GM19238 (cell line): Measurements from ENCODE around the gene PAGE5.

Experiments used
- DNase-seq: peaks from one replicate; pipeline ENCODE4 v3.0.0; 2011; ENCODE audit warnings: low spot score; ENCODE audit not compliant: insufficient read length

Gene PAGE5, protein sequence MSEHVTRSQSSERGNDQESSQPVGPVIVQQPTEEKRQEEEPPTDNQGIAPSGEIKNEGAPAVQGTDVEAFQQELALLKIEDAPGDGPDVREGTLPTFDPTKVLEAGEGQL

GRCh38 chrX:55220119-55220794, at the start of gene PAGE5:
PAGE5 (plus strand) TSS chrX:55220346; CDS start chrX:55221383, 1,037 bp downstream.
- DNase-seq: no peak

DNA sequence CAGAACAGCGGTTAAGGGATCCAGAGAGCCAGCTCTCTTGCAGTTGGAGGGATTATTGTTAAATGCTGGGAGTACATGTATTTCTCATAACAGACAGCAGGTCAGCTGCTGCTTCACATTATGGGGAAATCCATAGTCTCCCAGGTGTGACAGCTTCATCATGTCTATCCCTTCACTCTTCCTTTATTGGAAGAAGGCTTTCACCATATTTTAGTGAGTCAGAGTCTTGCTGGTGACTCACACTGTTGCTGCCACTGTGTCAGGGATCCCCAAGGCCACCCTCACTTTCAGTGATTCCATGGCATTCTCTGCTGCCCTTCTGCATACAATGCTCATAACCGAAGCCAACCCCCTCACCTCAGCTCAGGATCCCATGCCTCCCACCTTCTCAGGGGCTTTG, 32.9 kb upstream of the PAGE5 start:
- no peak for DNase-seq

- no peak for DNase-seq
Observed at GRCh38 chrX:55196688-55197087, 23.5 kb upstream of the PAGE5 start.

GRCh38 chrX:55201930-55202579, 18.1 kb upstream of the PAGE5 start:
- DNase-seq: no peak

DNA sequence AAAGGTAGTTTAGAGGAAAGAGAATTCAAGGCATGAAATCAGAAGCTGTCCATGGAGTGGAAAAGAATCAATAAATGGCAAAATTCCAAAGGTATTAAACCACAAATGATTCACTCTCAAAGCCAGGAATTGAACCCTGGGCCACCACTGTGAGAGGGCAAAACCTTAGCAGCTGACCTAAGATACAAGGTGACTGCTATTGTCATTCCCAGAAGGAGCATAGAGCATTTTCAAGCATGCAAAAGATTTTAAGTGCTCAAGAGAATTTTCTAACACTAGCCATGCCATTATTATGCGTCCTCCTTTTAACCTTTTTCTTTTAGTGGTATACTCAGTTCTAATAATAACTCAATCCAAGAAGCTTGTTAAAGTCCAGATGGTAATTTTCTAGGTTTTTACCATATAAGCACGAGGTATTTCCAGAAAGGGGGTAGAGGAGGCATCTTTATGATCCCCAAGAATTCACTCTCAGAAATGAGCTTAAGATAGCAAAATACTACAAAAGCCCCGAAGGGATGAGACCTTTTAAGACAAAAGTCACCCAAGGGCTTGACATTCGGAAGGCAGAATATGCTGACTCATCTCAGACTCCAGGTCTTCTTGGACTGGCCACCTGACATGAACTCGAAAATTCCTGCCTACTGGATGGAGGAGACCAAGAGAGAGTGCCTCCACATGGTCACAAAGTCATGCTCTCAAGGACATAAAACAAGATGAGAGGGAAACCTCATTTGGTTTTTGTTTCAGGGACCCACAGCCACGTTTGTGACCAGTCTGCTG, 13.8 kb upstream of the PAGE5 start:
- DNase-seq: no peak

DNA sequence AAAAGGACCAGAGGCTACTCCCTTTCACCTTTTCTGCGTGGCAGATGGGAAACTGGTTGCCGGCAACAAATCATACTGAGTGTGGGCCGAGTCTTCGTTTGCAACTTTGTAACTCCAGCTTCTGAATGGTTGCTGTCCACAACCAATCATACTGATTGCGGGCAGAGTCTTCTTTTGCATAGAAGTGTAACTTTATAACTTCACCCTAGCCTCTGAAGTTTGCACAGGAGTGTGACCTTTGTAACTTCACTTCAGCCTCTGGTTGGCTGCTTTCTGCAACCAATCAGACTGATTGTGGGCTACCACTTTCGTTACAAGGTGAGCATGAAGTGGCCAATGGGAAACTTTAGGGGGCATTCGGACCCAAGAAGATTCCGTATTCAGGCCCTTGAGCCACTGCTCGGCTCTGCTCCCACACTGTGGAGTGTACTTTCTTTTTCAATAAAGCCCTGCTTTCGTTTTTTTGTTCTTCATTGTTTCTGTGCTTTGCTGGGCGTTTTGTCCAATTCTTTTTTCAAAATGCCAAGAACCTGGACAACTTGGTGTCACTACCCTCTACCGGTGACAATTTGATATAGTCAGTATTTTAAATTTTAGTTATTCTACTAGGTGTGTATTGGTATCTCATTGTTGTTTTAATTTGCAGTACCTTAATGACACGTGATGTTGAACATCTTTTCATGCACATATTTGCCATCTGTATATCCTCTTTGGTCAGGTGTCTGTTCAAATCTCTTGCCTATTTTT, 9.0 kb upstream of the PAGE5 start:
- DNase-seq: no peak

DNA sequence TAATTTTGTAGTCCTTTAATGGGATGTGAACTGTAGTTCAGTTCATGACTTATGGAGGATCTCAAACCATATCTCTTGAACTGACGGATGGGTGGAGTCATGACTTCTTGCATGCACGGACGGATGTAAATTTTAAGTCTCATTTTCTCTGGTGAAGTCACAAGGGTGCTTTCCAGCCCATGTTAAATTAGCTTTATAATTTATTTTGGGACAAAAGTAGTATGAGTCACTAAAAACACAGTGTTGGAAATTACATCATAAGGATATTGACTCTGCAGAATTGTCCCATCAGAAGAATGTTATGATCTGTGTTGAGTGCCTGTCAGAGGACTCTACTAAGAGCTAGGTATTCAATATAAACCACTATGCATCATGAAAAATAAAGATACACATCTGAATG, 6.8 kb upstream of the PAGE5 start:
- DNase-seq: no peak

DNA sequence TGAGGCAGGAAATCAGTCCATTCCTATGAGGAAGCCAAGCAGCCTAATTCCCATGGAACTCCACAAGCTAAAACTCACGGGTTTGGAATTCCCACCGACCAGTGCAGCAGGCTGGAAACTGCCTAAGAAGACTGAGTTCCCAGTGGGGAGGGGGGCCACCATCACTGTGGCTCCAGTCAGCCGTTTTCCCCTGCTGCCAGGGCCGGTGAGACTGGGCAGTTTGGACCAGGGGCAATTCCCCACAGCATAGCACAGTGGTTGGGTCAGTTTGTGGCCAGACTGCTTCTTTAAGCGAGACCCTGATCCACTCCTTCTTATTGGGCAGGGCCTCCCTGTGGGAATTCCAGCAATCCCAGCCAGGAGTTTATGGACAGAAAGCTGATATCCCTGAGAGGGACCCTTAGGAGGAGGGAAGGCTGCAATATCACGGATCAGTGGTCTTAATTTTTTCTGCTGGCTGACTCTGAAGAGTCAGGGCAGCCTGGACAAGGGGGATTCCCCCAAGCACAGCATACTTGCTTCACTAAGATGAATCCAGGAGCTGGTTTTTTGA, 20.7 kb downstream of the PAGE5 start:
- no peak for DNase-seq

DNA sequence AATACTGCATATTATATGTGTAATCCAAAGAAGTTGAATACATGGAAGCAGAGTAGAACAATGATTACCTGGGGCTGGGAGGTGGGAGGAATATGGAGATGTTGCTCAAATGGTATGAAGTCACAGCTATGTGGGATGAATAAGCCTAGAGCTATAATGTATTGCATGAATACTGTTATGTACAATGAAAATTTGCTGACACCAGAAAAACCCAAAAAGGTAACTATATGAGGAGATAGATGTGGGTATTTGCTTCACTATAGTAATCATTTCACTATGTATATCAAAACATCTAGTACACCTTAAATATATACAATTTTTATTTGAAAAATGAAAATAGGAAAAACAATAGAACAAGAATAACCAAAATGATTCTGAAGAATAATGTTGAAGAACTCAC, 33.4 kb downstream of the PAGE5 start:
- no peak for DNase-seq

DNA sequence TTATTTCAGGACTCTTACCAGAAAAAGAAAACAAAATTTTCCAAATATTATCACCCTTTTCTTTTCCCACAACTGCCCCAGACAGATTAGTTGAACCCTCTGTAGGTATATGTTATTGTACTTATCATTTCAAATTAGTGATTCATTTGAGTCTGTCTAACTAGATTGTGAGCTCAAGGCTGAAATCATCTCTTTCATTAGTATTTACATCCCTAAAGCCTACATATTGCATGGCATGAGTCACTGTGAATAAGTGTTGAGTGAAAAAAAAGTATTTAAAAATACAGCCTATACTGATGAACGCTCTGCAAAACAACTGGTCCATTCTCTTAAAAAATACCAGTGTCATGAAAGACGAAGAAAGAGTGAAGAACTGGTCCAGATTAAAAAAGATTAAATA, 40.7 kb downstream of the PAGE5 start:
- DNase-seq: no peak

- no peak for DNase-seq
Observed at GRCh38 chrX:55264816-55265215, 44.7 kb downstream of the PAGE5 start, which contains the start of gene PAGE3. PAGE3 (minus strand) TSS chrX:55264916; CDS start chrX:55263903, 1,013 bp downstream.
